ENCODE data around the gene PYURF.

The PYURF gene, protein sequence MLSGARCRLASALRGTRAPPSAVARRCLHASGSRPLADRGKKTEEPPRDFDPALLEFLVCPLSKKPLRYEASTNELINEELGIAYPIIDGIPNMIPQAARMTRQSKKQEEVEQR

DNA sequence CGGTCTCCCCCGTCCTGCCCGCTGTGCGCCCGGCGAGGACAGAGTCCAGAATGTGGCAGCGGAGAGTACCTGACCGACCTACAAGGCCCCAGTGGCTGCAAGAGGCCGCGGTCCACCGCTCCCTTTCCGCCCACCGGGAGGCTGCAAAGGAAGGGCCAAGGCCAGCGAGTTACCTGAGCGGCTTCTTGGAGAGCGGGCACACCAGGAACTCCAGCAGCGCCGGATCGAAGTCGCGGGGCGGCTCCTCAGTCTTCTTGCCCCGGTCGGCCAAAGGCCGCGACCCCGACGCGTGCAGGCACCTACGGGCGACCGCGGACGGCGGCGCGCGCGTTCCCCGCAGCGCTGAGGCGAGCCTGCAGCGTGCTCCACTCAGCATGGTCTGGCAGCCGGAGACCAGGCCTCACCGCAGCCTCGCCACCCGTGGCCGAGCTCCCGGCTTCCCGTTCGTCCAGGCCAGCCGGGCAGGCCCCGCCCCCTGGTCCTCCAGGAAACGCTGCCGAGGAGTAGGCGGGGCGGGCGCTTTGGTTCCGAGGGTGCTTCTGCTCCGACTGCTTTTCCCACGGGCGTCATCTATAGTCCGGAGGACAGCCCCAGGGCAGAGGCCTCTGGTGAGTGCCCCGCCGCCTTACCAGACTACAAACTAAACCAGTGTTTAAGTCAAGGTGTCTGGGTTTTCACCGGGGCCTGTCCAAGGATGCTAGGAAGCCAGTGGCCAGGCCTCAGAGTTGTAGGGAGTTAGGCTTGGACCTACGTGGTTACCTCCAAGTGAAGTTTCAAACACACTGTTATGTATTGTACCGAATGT is at the start of gene PYURF:
Gene PYURF (minus strand): TSS at position 452 of the 805 bp plus-strand sequence. CDS start 76 bp downstream, at position 376.
- DNase-seq, result peak; percentile 95 to 97 (median 97)

- no peak for DNase-seq
Observed at GRCh38 chr4:88570001-88570400, 46.4 kb upstream of the PYURF start.

DNA sequence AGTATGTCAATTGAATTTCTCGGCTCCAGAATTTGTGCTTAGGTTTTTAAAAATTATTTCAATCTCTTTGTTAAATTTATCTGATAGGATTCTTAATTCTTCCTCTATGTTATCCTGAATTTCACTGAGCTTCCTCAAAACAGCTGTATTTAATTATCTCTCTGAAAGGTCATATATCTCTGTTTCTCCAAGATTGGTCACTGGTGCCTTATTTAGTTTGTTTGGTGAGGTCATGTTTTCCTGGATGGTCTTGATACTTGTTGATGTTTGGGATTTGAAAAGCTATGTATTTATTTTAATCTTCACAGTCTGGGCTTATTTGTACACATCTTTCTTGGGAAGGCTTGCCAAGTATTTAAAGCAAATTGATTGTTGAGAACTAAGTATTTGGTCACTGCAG is 44.0 kb upstream of the PYURF start:
- no peak for DNase-seq

DNA sequence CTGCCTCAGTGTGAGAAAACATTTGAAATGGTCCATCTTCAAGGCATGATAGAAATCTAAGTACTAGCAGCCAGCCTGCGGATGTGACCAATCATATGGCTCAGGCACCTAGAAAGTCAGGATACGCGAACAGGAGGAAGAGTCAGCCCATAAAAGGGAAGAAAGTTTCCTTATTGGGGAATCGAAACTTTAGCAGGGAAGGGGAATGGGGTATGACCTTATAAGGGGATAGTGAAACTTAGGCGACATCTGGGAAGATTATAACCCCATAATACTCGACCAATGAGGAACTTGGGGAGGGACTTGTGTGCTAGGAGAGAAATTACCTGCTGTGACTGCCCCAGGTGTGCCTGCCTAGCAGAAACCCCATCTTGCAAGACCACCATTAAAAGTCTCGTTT is 26.2 kb upstream of the PYURF start:
- no peak for DNase-seq

GRCh38 chr4:88539322-88540068 is 15.9 kb upstream of the PYURF start:
- DNase-seq, result peak; percentile 38 to 74 (median 48)

GRCh38 chr4:88537709-88538108 is 14.1 kb upstream of the PYURF start:
- no peak for DNase-seq

GRCh38 chr4:88535090-88535755 is 11.6 kb upstream of the PYURF start:
- DNase-seq, result no peak

DNA sequence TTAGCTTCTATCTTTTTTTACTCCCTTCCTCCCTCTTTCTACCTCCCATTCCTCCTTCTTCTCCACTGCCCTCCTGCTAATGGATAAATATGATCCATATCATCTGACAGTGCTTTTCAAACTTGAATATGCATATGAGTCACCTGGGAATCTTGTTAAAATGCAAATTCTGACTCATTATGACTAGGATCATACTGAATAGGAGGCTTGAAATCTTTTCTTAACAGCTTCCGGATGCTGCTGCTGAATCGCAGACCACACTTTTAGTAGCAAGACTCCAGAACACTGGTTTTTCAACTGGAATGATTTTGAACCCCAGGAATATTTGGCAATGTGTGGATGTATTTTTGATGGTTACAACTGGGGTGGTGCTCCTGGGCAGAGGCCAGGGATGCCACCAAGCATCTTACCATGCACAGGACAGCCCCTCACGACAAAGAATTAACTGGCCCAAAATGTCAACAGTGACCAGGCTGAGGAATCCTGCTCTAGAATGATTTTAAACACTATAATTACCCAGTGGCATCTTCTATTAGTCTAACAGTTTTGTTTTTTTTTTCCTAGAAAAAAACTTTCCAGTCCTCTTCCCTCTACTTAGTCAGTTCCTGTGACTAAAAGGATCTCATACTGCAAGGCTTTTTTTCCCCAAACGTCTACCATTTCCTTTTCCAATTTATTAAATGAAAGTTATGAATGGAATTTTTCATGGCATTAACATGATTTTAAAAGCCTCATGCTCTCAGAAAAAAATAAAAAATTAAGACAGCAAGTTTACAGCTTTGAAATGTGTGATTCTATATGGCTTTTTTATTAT is 10.6 kb upstream of the PYURF start:
- DNase-seq, result no peak

DNA sequence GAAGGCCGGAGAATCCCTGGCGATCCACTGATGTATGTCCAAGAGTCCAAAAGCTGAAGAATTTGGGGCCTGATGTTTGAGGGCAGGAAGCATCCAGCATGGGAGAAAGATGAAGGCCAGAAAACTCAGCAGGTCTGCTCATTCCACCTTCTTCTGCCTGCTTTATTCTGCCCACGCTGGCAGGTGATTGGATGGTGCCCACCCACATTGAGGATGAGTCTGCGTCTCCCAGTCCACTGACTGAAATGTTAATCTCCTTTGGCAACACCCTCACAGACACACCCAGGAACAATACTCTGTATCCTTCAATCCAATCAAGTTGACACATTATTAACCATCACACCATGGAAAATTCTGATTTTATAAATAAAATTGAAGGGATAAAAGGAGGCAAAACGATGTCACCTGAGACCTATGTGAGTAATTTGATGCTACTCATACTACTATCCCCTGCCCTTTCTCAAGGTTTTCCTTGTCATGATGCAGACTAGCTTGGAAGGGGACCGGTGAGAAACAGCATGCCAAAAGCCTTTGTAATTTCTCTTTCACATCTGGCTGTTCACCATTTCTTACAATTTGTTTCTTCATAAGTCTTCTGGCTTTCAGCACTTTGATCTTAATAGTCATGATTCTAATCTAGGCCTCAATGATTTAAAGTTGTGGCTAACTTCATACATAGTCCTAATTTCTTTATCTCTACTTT is 9.7 kb upstream of the PYURF start:
- DNase-seq, result no peak

DNA sequence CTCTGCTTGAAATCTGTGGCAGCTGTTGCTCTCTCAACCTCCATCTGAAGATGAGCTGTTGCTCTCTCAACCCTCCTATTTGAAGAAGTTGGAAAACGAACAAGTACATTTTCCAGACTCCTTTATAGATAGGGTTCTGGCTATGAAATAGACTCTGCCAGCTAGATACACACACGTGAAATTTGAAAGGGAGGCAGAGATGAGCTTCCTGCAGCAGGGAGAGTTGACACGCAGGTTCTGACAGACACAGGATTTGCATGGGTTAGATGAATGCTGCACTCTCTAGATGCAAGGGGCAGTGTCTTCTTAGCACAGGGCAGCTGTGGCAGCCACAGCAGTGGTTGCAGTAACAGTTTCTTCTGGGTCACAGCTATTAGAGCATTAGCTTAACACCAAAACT is 8.0 kb upstream of the PYURF start:
- DNase-seq, result no peak

GRCh38 chr4:88528861-88529260 is 5.3 kb upstream of the PYURF start:
- DNase-seq, result no peak

- no peak for DNase-seq
Observed at GRCh38 chr4:88527787-88528186, 4.2 kb upstream of the PYURF start.

- DNase-seq, result peak in 2 of 3 experiments; percentile 12 to 19
Observed at GRCh38 chr4:88526221-88526815, 2.7 kb upstream of the PYURF start.

GRCh38 chr4:88524171-88524570 is 595 bp upstream of the PYURF start:
- peak in 1 of 3 experiments; percentile 65 for DNase-seq

- peak; percentile 27 to 67 (median 52) for DNase-seq
Observed at GRCh38 chr4:88522702-88523324, 763 bp downstream of the PYURF start.

- no peak for DNase-seq
Observed at GRCh38 chr4:88518911-88519310, 4.7 kb downstream of the PYURF start.

- DNase-seq, result no peak
Observed at GRCh38 chr4:88517825-88518224, 5.8 kb downstream of the PYURF start.

- DNase-seq, result no peak
Observed at GRCh38 chr4:88516746-88517145, 6.8 kb downstream of the PYURF start.

- peak in 2 of 3 experiments; percentile 55 to 84 for DNase-seq
Observed at GRCh38 chr4:88514557-88515511, 8.7 kb downstream of the PYURF start.

DNA sequence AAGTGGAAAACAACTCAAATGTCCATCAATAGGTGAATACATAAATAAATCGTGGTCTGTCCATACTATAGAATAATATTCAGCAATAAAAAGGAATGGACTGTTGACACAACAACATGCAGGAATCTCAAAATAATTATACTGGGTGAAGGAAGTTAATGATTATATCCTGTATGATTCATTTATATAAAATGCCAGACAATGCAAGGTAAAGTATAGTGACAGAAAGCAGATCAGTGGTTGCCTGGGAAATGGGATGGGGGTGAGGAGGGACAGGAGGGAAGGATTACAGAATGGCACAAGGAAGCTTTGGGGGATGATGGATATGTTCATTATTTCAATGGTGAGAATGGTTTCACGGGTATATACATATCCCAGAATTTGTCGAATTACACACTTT is 12.3 kb downstream of the PYURF start:
- no peak for DNase-seq

Data from NCI-H1417 (cell line).